H1 (cell line): ENCODE measurements around the gene MAP4K4. TPM values are rescaled to one million over a fixed set of nuclear protein-coding genes. Genes with fewer than 3 reads are reported as not detected.

Source experiments
- CTCF ChIA-PET: fragments of 300-600 bp; sonication (Branson Sonifier 250); formaldehyde crosslinking; loops from one replicate; lab custom pipeline; 2021; ENCODE audit not compliant: partially characterized antibody; lab: Charles Lee
- POLR2A ChIA-PET: fragments of 300-600 bp; sonication (Branson Sonifier 250); formaldehyde crosslinking; loops from one replicate; lab custom pipeline; 2021; ENCODE audit warnings: inconsistent platforms; ENCODE audit not compliant: partially characterized antibody; lab: Charles Lee
- DNase-seq, 2 experiments: peaks; one replicate each; pipeline versions ENCODE4 v3.0.0 to v3.0.0-alpha.2; 2010 to 2022; ENCODE audit warnings: low spot score in 2 of 2, low read depth in 1 of 2, mixed read lengths in 1 of 2
- FAIRE-seq: peaks from 2 replicates; lab custom pipeline; 2011; peaks lifted over from hg19 to GRCh38; lab: Jason Lieb, UNC
- H2AFZ ChIP-seq: 2 replicates; pipeline ENCODE4 v1.8.1; 2012; ENCODE audit warnings: low read length, inconsistent platforms
- H2AK5ac ChIP-seq: 2 replicates; pipeline ENCODE4 v1.6.1; 2013; ENCODE audit warnings: low read depth, low read length
- H2BK120ac ChIP-seq: replicated peaks from 2 replicates; pipeline ENCODE3; 2013; ENCODE audit warnings: low read depth, low read length, inconsistent platforms
- H2BK12ac ChIP-seq: 2 replicates; pipeline ENCODE4 v1.6.1; 2013; ENCODE audit warnings: low read depth, low read length
- H2BK15ac ChIP-seq: 2 replicates; pipeline ENCODE4 v1.6.1; 2013; ENCODE audit warnings: low read length
- H2BK20ac ChIP-seq: 2 replicates; pipeline ENCODE4 v1.6.1; 2013; ENCODE audit warnings: low read length
- H2BK5ac ChIP-seq: 2 replicates; pipeline ENCODE4 v1.6.1; 2013; ENCODE audit warnings: low read depth, low read length
- H3K14ac ChIP-seq: 2 replicates; pipeline ENCODE4 v1.6.1; 2013; ENCODE audit warnings: inconsistent platforms; ENCODE audit not compliant: insufficient read length
- H3K18ac ChIP-seq: 2 replicates; pipeline ENCODE4 v1.6.1; 2013; ENCODE audit warnings: low read length; ENCODE audit errors: extremely low read depth
- H3K23ac ChIP-seq: 2 replicates; pipeline ENCODE4 v1.6.1; 2013; ENCODE audit warnings: inconsistent platforms; ENCODE audit not compliant: insufficient read length
- H3K23me2 ChIP-seq: 2 replicates; pipeline ENCODE4 v1.6.1; 2013; ENCODE audit warnings: low read depth, low read length
- H3K27ac ChIP-seq: 2 replicates; pipeline ENCODE4 v1.6.1; 2011; ENCODE audit warnings: low read depth, low read length, inconsistent platforms
- H3K27me3 ChIP-seq, 4 experiments: replicated peaks in 1 of 4; 1 replicate in 1 of 4; 2 replicates in 3 of 4; pipeline versions ENCODE4 v1.6.1 to v1.8.1; 2011 to 2013; ENCODE audit warnings: low read length in 3 of 4, mild to moderate bottlenecking in 3 of 4, inconsistent platforms in 2 of 4, mixed read lengths in 2 of 4, moderate library complexity in 1 of 4; ENCODE audit not compliant: control insufficient read depth in 3 of 4, insufficient read depth in 3 of 4; ENCODE audit errors: extremely low read depth in 1 of 4
- H3K36me3 ChIP-seq, 4 experiments: 2 replicates each; pipeline versions ENCODE4 v1.6.1 to v1.8.1; 2011 to 2013; ENCODE audit warnings: mild to moderate bottlenecking in 4 of 4, low read length in 3 of 4, moderate library complexity in 2 of 4, control low read depth in 1 of 4, inconsistent platforms in 1 of 4; ENCODE audit not compliant: insufficient read depth in 4 of 4, control insufficient read depth in 2 of 4
- H3K4ac ChIP-seq: replicated peaks from 2 replicates; pipeline ENCODE3; 2013; ENCODE audit warnings: low read length, low read depth, mixed read lengths, inconsistent platforms; ENCODE audit not compliant: insufficient read length
- H3K4me1 ChIP-seq, 4 experiments: replicated peaks in 1 of 4; 1 replicate in 1 of 4; 2 replicates in 3 of 4; pipeline versions ENCODE4 v1.6.1 to v1.8.1; 2011 to 2013; ENCODE audit warnings: low read length in 3 of 4, inconsistent platforms in 2 of 4, mixed read lengths in 1 of 4; ENCODE audit not compliant: insufficient read depth in 4 of 4, control insufficient read depth in 3 of 4
- H3K4me2 ChIP-seq, 2 experiments: 2 replicates each; pipeline versions ENCODE4 v1.6.1 to v1.8.1; 2011 to 2013; ENCODE audit warnings: low read depth in 2 of 2, low read length in 2 of 2, control low read depth in 1 of 2, inconsistent platforms in 1 of 2, mild to moderate bottlenecking in 1 of 2; ENCODE audit not compliant: insufficient read depth in 1 of 2
- H3K4me3 ChIP-seq, 4 experiments: fragments of 200-600, 300-600 bp in 1 of 4; sonication (generic), shearing (Covaris generic), sonication (Bioruptor Twin) in 1 of 4; 2 replicates each; pipeline versions ENCODE4 v1.5.1 to v1.8.1; 2011 to 2016; ENCODE audit warnings: low read length in 4 of 4, low read depth in 3 of 4, control low read depth in 2 of 4, inconsistent platforms in 2 of 4, mild to moderate bottlenecking in 2 of 4, mixed read lengths in 1 of 4, moderate library complexity in 1 of 4; ENCODE audit not compliant: insufficient read depth in 2 of 4; ENCODE audit errors: extremely low read depth in 1 of 4
- H3K56ac ChIP-seq: replicated peaks from 2 replicates; pipeline ENCODE3; 2013; ENCODE audit warnings: low read depth, mild to moderate bottlenecking, mixed read lengths, low read length, inconsistent platforms; ENCODE audit not compliant: insufficient read length
- H3K79me1 ChIP-seq: 2 replicates; pipeline ENCODE4 v1.6.1; 2013; ENCODE audit warnings: low read depth, low read length, control low read depth
- H3K79me2 ChIP-seq, 2 experiments: 2 replicates each; pipeline versions ENCODE4 v1.6.1 to v1.8.1; 2012 to 2013; ENCODE audit warnings: low read length in 2 of 2, mild to moderate bottlenecking in 2 of 2, inconsistent platforms in 1 of 2; ENCODE audit not compliant: insufficient read depth in 2 of 2, control insufficient read depth in 1 of 2
- H3K9ac ChIP-seq, 4 experiments: replicated peaks in 1 of 4; 1 replicate in 1 of 4; 2 replicates in 3 of 4; pipeline versions ENCODE4 v1.6.1 to v1.8.1; 2011 to 2013; ENCODE audit warnings: low read depth in 3 of 4, low read length in 3 of 4, control low read depth in 2 of 4, mild to moderate bottlenecking in 2 of 4, moderate library complexity in 2 of 4, inconsistent platforms in 1 of 4; ENCODE audit errors: extremely low read depth in 1 of 4
- H3K9me3 ChIP-seq, 2 experiments: 2 replicates each; pipeline versions ENCODE4 v1.6.1 to v1.8.1; 2012 to 2013; ENCODE audit warnings: mild to moderate bottlenecking in 2 of 2, moderate library complexity in 2 of 2, control low read depth in 1 of 2, inconsistent platforms in 1 of 2, low read depth in 1 of 2, low read length in 1 of 2, mixed read lengths in 1 of 2; ENCODE audit not compliant: insufficient read depth in 2 of 2
- H4K20me1 ChIP-seq, 2 experiments: replicated peaks in 1 of 2; 2 replicates each; pipeline versions ENCODE3 to v1.8.1; 2011 to 2013; ENCODE audit warnings: inconsistent platforms in 2 of 2, low read length in 2 of 2, mild to moderate bottlenecking in 1 of 2; ENCODE audit not compliant: insufficient read depth in 2 of 2, control insufficient read depth in 1 of 2
- H4K5ac ChIP-seq: 2 replicates; pipeline ENCODE4 v1.6.1; 2013; ENCODE audit warnings: low read length, low read depth, mixed read lengths, inconsistent platforms; ENCODE audit not compliant: insufficient read length
- H4K8ac ChIP-seq: 2 replicates; pipeline ENCODE4 v1.8.0; 2013; ENCODE audit warnings: mild to moderate bottlenecking, moderate library complexity, low read length, inconsistent platforms; ENCODE audit not compliant: insufficient read depth; ENCODE audit errors: extremely low read depth
- H4K91ac ChIP-seq: replicated peaks from 2 replicates; pipeline ENCODE3; 2013; ENCODE audit warnings: low read length, mixed read lengths, inconsistent platforms; ENCODE audit not compliant: insufficient read length
- BACH1 ChIP-seq: IDR thresholded peaks from 2 replicates; pipeline ENCODE4 v1.6.1; 2012; ENCODE audit warnings: low read length, improper control_type of control experiment
- CREB1 ChIP-seq: IDR thresholded peaks from 2 replicates; pipeline ENCODE4 v1.6.1; 2012; ENCODE audit warnings: inconsistent platforms
- EZH2 ChIP-seq: fragments of 200-600 bp; sonication (generic); IDR thresholded peaks from 2 replicates; pipeline ENCODE4 v1.7.1; 2012; ENCODE audit warnings: low read depth, mild to moderate bottlenecking, moderate library complexity, low read length, inconsistent platforms; ENCODE audit not compliant: severe bottlenecking
- FOSL1 ChIP-seq: IDR thresholded peaks from 2 replicates; pipeline ENCODE4 v1.6.1; 2011; ENCODE audit warnings: mild to moderate bottlenecking, low read depth, low read length, moderate library complexity; ENCODE audit not compliant: insufficient read depth
- GABPA ChIP-seq: IDR thresholded peaks from 2 replicates; pipeline ENCODE4 v1.6.1; 2011; ENCODE audit warnings: mild to moderate bottlenecking, low read length, moderate library complexity, borderline replicate concordance; ENCODE audit not compliant: insufficient read depth
- MAFK ChIP-seq: IDR thresholded peaks from 2 replicates; pipeline ENCODE4 v1.6.1; 2012; ENCODE audit warnings: low read depth, mild to moderate bottlenecking, improper control_type of control experiment, low read length
- NANOG ChIP-seq: IDR thresholded peaks from 2 replicates; pipeline ENCODE4 v1.6.1; 2011; ENCODE audit warnings: low read length, low read depth, mild to moderate bottlenecking, inconsistent platforms; ENCODE audit not compliant: insufficient read depth, poor library complexity, severe bottlenecking
- SP1 ChIP-seq: IDR thresholded peaks from 2 replicates; pipeline ENCODE4 v1.6.1; 2011; ENCODE audit warnings: low read depth, low read length
- SP2 ChIP-seq: IDR thresholded peaks from 2 replicates; pipeline ENCODE4 v1.6.1; 2012; ENCODE audit warnings: mild to moderate bottlenecking, low read length, inconsistent platforms
- SRF ChIP-seq: IDR thresholded peaks from 2 replicates; pipeline ENCODE4 v1.6.1; 2011; ENCODE audit warnings: mild to moderate bottlenecking, low read depth, low read length, moderate library complexity
- SUZ12 ChIP-seq: fragments of 200-600 bp; sonication (generic); IDR thresholded peaks from 2 replicates; pipeline ENCODE4 v1.6.1; 2012; ENCODE audit warnings: mild to moderate bottlenecking, inconsistent platforms, low read length, moderate library complexity, mixed read lengths
- TAF1 ChIP-seq: IDR thresholded peaks from 2 replicates; pipeline ENCODE4 v1.6.1; 2011; ENCODE audit warnings: mild to moderate bottlenecking, low read depth, low read length
- USF2 ChIP-seq: IDR thresholded peaks from 2 replicates; pipeline ENCODE4 v1.6.1; 2011; ENCODE audit warnings: low read length, improper control_type of control experiment
- ZNF274 ChIP-seq: IDR thresholded peaks from 2 replicates; pipeline ENCODE4 v1.7.0; 2012; ENCODE audit warnings: low read length, borderline replicate concordance; ENCODE audit errors: extremely low read depth
- WGBS, 2 experiments: shearing (Covaris generic) in 1 of 2; methylation state at CpG; one replicate each; pipeline versions ENCODE4 v1.1.6 to v1.1.7; 2013 to 2015; ENCODE audit warnings: low lambda C conversion rate in 2 of 2, mixed read lengths in 2 of 2, inconsistent platforms in 1 of 2, low coverage in 1 of 2, missing lambda C conversion rate in 1 of 2; ENCODE audit not compliant: insufficient replicate concordance in 2 of 2, insufficient coverage in 1 of 2, insufficient read length in 1 of 2; ENCODE audit errors: extremely low coverage in 1 of 2, missing lambda C conversion rate in 1 of 2; 5-methylcytosine and 5-hydroxymethylcytosine counted together
- polyA plus RNA-seq, 7 experiments: library from polyadenylated mRNA; depleted of rRNA in 3 of 7; stranded (reverse) in 5 of 7; unstranded in 2 of 7; fragments of >200 nt in 5 of 7; fragments of 200-250 nt in 2 of 7; gene quantifications; 1 replicate in 5 of 7; 2 replicates in 1 of 7; 4 replicates in 1 of 7; pipeline versions ENCODE4 v1.2.1 to v1.2.3, GENCODE V29; 2011 to 2013; ENCODE audit warnings: missing spikeins in 2 of 7, mixed read lengths in 2 of 7
- total RNA-seq: library from RNA; stranded (reverse); fragmentation: NEBNext Ultra II Directional; extraction: Animal tissue kit (Norgen Biotek cat#: 25700); gene quantifications from 2 replicates; pipeline ENCODE4 v1.2.1, GENCODE V29; 2021

MAP4K4 gene
- total and polyA plus RNA-seq, 2 of the 8 experiments (the other 6 are each of a cell fraction or from before 2014, with no cell fraction given): 53.2 to 138 TPM

GRCh38 chr2:101794141-101794540 lies 96.6 kb downstream of the MAP4K4 start:
- H2AFZ ChIP-seq: no peak overlapping the region
- H2AK5ac ChIP-seq: no peak overlapping the region
- no peak overlapping the region for H3K4me2 ChIP-seq
- no peaks in the 10 kb centered on the region; a peak in 2 of 8 replicates for H3K36me3 ChIP-seq
- H2BK12ac ChIP-seq: no peak overlapping the region
- H3K4ac ChIP-seq: no peak overlapping the region
- H3K18ac ChIP-seq: no peak overlapping the region
- no peak overlapping the region for H2BK15ac ChIP-seq
- peaks cover 0 to 11% (median 5%) of the 10 kb centered on the region in 4 experiments; a peak in 3 of 7 replicates for H3K4me1 ChIP-seq
- H3K23me2 ChIP-seq: no peaks in the 10 kb centered on the region
- no peak overlapping the region for H3K14ac ChIP-seq
- no peak overlapping the region for H4K8ac ChIP-seq
- H4K20me1 ChIP-seq: peaks cover 10 to 13% of the 10 kb centered on the region in 2 experiments
- 0 out of 2 replicates have a peak, but pooled peaks cover 2% of the 10 kb centered on the region for H3K79me1 ChIP-seq
- H4K5ac ChIP-seq: no peak overlapping the region
- H3K23ac ChIP-seq: no peak overlapping the region
- peaks cover 5 to 88% of the 10 kb centered on the region in 2 experiments for H3K79me2 ChIP-seq
- ChIA-PET POLR2A (no interaction called here), CTCF (interaction anchor here (1.0 to 4.0 kb wide), 11 partner anchors 10 to 452 kb away, joined by 3 to 37 read pairs (median 6); no protein-coding TSS in a partner anchor)
- H3K9me3 ChIP-seq: no peaks in the 10 kb centered on the region
- FAIRE-seq (no peak), DNase-seq (no peak)
- H3K27ac ChIP-seq: no peak overlapping the region
- no peak overlapping the region for H2BK20ac ChIP-seq
- H3K56ac ChIP-seq: no peak overlapping the region
- no peaks in the 10 kb centered on the region for H3K27me3 ChIP-seq
- no peak overlapping the region for H2BK5ac ChIP-seq
- no peak overlapping the region for H3K9ac ChIP-seq
- no peak overlapping the region for H2BK120ac ChIP-seq
- no peak overlapping the region for H4K91ac ChIP-seq
- 80% methylated on average over 2 of the region's 2 CpGs; no CpG with 5 or more reads in 1 of the 2 experiments for WGBS, 2 experiments
- no peak overlapping the region for H3K4me3 ChIP-seq
- TF ChIP-seq BACH1 (no peak), ZNF274 (no peak), USF2 (no peak), EZH2 (no peak), TAF1 (no peak), CREB1 (no peak), SUZ12 (no peak), NANOG (no peak), MAFK (no peak), SP1 (no peak), SRF (no peak), FOSL1 (no peak), SP2 (no peak), GABPA (no peak)
